HAP-1 (cell line): ENCODE measurements around the gene MAT2A.

ENCODE experiments used
- DNase-seq, 2 experiments: peaks; one replicate each; pipeline ENCODE4 v3.0.0-alpha.2; 2016 to 2020; ENCODE audit warnings: low spot score in 2 of 2
- H3K27me3 ChIP-seq: fragments of 250-450 bp; sonication (Bioruptor Pico); 2 replicates; pipeline ENCODE4 v1.5.1; 2020; ENCODE audit warnings: low read depth, mild to moderate bottlenecking, moderate library complexity
- H3K36me3 ChIP-seq: fragments of 250-450 bp; sonication (Bioruptor Pico); replicated peaks from 2 replicates; pipeline ENCODE4 v1.5.1; 2020; ENCODE audit warnings: mild to moderate bottlenecking
- H3K4me1 ChIP-seq: fragments of 250-450 bp; sonication (Bioruptor Pico); 2 replicates; pipeline ENCODE4 v1.5.1; 2020; ENCODE audit warnings: mild to moderate bottlenecking
- H3K4me3 ChIP-seq: fragments of 250-450 bp; sonication (Bioruptor Pico); 2 replicates; pipeline ENCODE4 v1.5.1; 2020; ENCODE audit warnings: mild to moderate bottlenecking, moderate library complexity
- H3K9me3 ChIP-seq: fragments of 250-450 bp; sonication (Bioruptor Pico); 2 replicates; pipeline ENCODE4 v1.5.1; 2020; ENCODE audit warnings: mild to moderate bottlenecking, moderate library complexity
- in situ Hi-C: fragments of 300-500 bp; cut with MboI; formaldehyde crosslinking; loops from 3 replicates; pipeline ENCODE4 v1.14.3; 2020; ENCODE audit warnings: low sequenced_read_pairs, inconsistent platforms, mixed read lengths

Gene MAT2A

GRCh38 chr2:85561280-85562212 lies 22.6 kb downstream of the MAT2A start, which contains the start of gene GGCX:
TSS of gene GGCX (minus strand) at chr2:85561493. CDS start at chr2:85561428, 65 bp downstream.
- H3K4me3 ChIP-seq: peak within 1 kb of the TSS; percentile 74
- no peaks in the 10 kb centered on the region for H3K27me3 ChIP-seq
- peaks cover 7% of the 10 kb centered on the region for H3K4me1 ChIP-seq
- in situ Hi-C loops: loop anchor here (5.0 kb wide), 1 partner anchor 41 kb away; the partner anchor contains the start of gene TMEM150A
- no peaks in the 10 kb centered on the region for H3K9me3 ChIP-seq
- peak; percentile 96 to 97 for DNase-seq
- peaks cover 13% of the 10 kb centered on the region for H3K36me3 ChIP-seq

GRCh38 chr2:85564144-85564563 lies 25.2 kb downstream of the MAT2A start:
- H3K4me1 ChIP-seq: peaks cover 7% of the 10 kb centered on the region
- no peak for DNase-seq
- no peaks in the 10 kb centered on the region for H3K9me3 ChIP-seq
- peaks cover under 1% of the 10 kb centered on the region; the same call in 1 of the 2 replicates for H3K36me3 ChIP-seq
- H3K27me3 ChIP-seq: no peaks in the 10 kb centered on the region
- no peak overlapping the region for H3K4me3 ChIP-seq
- in situ Hi-C loops: loop anchor here (5.0 kb wide), 1 partner anchor 38 kb away; the partner anchor contains the start of gene TMEM150A

GRCh38 chr2:85566265-85566664 lies 27.3 kb downstream of the MAT2A start:
- Histone ChIP-seq H3K4me1 (no peaks in the 10 kb centered on the region), H3K27me3 (no peaks in the 10 kb centered on the region; the same call in 1 of the 2 replicates), H3K36me3 (no peaks in the 10 kb centered on the region), H3K9me3 (no peaks in the 10 kb centered on the region), H3K4me3 (no peak overlapping the region)
- DNase-seq: no peak
- in situ Hi-C loops: no loop called here

- no peak for DNase-seq
- no peak overlapping the region for H3K4me3 ChIP-seq
- no peaks in the 10 kb centered on the region for H3K9me3 ChIP-seq
- no peaks in the 10 kb centered on the region for H3K27me3 ChIP-seq
- in situ Hi-C loops: no loop called here
- H3K36me3 ChIP-seq: no peaks in the 10 kb centered on the region
- H3K4me1 ChIP-seq: peaks cover 9% of the 10 kb centered on the region
These were observed 36.8 kb downstream of the MAT2A start for GRCh38 chr2:85575739-85576138.

- Histone ChIP-seq H3K9me3 (no peaks in the 10 kb centered on the region), H3K4me1 (peaks cover 8% of the 10 kb centered on the region), H3K36me3 (no peaks in the 10 kb centered on the region), H3K4me3 (no peak overlapping the region), H3K27me3 (no peaks in the 10 kb centered on the region)
- no peak for DNase-seq
- in situ Hi-C loops: no loop called here
These were observed 38.1 kb downstream of the MAT2A start for GRCh38 chr2:85577063-85577385.

DNA sequence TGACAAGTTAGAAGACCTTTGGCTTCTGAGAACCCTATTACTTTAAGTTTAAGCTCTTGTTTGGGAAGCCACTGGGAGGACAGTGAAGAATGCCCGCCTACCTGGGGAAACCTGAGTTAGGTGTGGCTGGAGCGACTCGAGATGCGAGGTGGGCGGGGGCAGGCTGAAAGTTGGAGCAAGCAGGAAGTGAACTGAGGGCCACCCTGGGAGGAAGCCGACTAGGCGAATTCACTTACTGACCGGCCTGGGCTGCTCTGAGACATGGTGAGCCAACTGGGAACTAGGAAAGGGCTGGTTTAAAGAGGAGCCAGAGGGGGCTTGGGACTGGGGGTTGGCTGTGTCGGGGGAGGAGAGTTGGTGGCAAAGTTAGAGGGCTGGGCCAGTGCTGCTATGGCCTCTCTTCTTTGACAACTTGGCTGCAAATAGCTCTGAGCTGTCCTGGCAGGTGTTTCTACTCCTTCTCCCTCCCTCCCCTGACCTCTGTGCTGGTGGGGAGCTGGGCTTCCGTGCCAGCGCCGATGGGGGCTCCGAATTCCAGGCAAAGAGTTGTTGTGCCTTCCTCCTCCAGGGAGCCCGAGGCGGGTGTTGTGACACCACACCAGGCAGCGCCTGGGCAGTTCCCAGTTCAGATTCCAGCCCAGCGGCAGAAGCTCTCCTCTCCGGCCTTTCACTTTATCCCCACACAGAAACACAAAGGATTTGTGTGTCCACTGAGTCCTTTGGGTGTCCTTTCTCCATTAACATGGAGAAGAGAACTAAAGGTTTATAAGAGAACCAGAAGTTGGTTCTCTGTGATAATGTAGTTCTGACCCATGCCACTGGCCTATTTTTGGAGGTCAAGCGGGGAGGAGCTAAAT lies 38.6 kb downstream of the MAT2A start, which contains the start of gene VAMP8:
TSS of gene VAMP8 (plus strand) at position 201 of the 857 bp plus-strand sequence. CDS start at position 262, 61 bp downstream.
- in situ Hi-C loops: no loop called here
- Histone ChIP-seq H3K9me3 (no peaks in the 10 kb centered on the region), H3K4me3 (no peak within 1 kb of the TSS), H3K27me3 (no peaks in the 10 kb centered on the region), H3K4me1 (peaks cover 4% of the 10 kb centered on the region), H3K36me3 (no peaks in the 10 kb centered on the region)
- DNase-seq: no peak

DNA sequence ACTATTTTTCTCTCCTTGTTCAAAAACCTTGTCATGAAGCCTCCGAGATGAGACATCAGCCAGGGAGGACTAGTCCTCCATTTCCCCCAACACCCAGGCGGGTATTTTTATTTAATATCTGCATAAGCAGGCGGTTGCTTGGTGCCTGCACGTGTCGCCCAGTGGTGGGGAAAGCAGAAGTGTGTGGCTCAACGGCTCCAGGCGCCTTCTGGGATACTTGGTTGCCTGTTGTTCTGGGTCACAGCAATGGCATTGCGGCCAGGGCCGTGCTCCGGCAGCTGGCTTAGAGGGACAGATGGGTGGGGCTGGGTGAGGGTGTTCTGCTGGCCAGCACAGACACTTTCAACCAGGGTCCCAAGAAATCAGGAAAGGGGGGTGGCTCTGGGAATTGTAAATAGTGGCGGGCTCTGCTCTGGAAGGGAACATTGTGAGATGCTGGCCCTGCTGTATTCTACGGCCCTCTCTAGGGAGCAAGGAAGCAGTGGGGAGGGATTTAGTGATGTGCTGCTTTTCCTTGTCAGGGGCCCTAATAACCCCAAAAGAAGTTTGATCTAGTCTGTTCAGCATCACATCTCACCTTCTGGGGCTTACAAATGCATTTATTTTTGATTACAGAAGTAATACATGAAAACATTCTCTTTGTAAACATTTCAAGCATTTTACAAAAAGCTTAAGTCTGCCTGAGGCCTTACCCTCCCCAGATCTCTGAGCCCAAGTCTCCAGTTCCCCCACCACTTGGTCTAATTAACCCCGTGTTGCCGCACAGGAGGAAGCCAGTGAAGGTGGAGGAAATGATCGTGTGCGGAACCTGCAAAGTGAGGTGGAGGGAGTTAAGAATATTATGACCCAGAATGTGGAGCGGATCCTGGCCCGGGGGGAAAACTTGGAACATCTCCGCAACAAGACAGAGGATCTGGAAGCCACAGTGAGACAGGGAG lies 39.5 kb downstream of the MAT2A start:
- in situ Hi-C loops: no loop called here
- Histone ChIP-seq H3K4me1 (no peaks in the 10 kb centered on the region), H3K27me3 (no peaks in the 10 kb centered on the region; the same call in 1 of the 2 replicates), H3K36me3 (no peaks in the 10 kb centered on the region), H3K9me3 (no peaks in the 10 kb centered on the region), H3K4me3 (no peak overlapping the region)
- no peak for DNase-seq

GRCh38 chr2:85579266-85579935 lies 40.4 kb downstream of the MAT2A start:
- DNase-seq: no peak
- in situ Hi-C loops: no loop called here
- Histone ChIP-seq H3K9me3 (no peaks in the 10 kb centered on the region), H3K4me3 (no peak overlapping the region), H3K4me1 (no peaks in the 10 kb centered on the region), H3K27me3 (no peaks in the 10 kb centered on the region; the same call in 1 of the 2 replicates), H3K36me3 (no peaks in the 10 kb centered on the region)

GRCh38 chr2:85580206-85580605 lies 41.2 kb downstream of the MAT2A start:
- DNase-seq: no peak
- no peaks in the 10 kb centered on the region for H3K9me3 ChIP-seq
- no peaks in the 10 kb centered on the region for H3K36me3 ChIP-seq
- no peaks in the 10 kb centered on the region; the same call in 1 of the 2 replicates for H3K27me3 ChIP-seq
- H3K4me1 ChIP-seq: no peaks in the 10 kb centered on the region
- in situ Hi-C loops: no loop called here
- H3K4me3 ChIP-seq: no peak overlapping the region

- peaks cover 2% of the 10 kb centered on the region; the same call in 1 of the 2 replicates for H3K27me3 ChIP-seq
- H3K4me1 ChIP-seq: no peaks in the 10 kb centered on the region
These were observed 43.5 kb downstream of the MAT2A start for GRCh38 chr2:85582492-85582891.

GRCh38 chr2:85583667-85584353 lies 44.8 kb downstream of the MAT2A start:
- no peaks in the 10 kb centered on the region for H3K36me3 ChIP-seq
- no peak overlapping the region for H3K4me3 ChIP-seq
- in situ Hi-C loops: no loop called here
- no peaks in the 10 kb centered on the region for H3K4me1 ChIP-seq
- H3K9me3 ChIP-seq: no peaks in the 10 kb centered on the region
- H3K27me3 ChIP-seq: peaks cover 2% of the 10 kb centered on the region; the same call in 1 of the 2 replicates
- DNase-seq: no peak

More at GRCh38 chr2:85582492-85582891, 43.5 kb downstream of the MAT2A start:
- no peaks in the 10 kb centered on the region for H3K36me3 ChIP-seq
- H3K9me3 ChIP-seq: no peaks in the 10 kb centered on the region
- H3K4me3 ChIP-seq: no peak overlapping the region
- in situ Hi-C loops: no loop called here
- no peak for DNase-seq

- Histone ChIP-seq H3K36me3 (no peaks in the 10 kb centered on the region), H3K9me3 (no peaks in the 10 kb centered on the region), H3K27me3 (peaks cover 2% of the 10 kb centered on the region; the same call in 1 of the 2 replicates), H3K4me3 (no peak within 1 kb of the TSS), H3K4me1 (no peaks in the 10 kb centered on the region)
- in situ Hi-C loops: no loop called here
- DNase-seq: no peak
These were observed 45.4 kb downstream of the MAT2A start, which contains the start of gene VAMP5 for GRCh38 chr2:85584354-85584856. TSS of gene VAMP5 (plus strand) at chr2:85584431. CDS start at chr2:85584491, 60 bp downstream.
